Lower lobe of right lung (tissue), 2 donors: ENCODE results near the gene SPNS2. TPM values are rescaled to one million over a fixed set of nuclear protein-coding genes. Genes with fewer than 3 reads are reported as not detected.

ENCODE experiments used
- ATAC-seq, 2 donors: fragments of 200-7000 bp; cut with Tn5 transposase; one replicate each; pipeline ENCODE4 v1.9.1; 2020 to 2022; ENCODE audit warnings: mild to moderate bottlenecking in 2 of 2, moderate library complexity in 2 of 2
- DNase-seq: peaks from one replicate; pipeline ENCODE4 v3.0.0-alpha.2; 2020
- H3K27ac ChIP-seq: fragments of 200-600 bp; one replicate; pipeline ENCODE4 v1.8.0; 2022
- H3K27me3 ChIP-seq: fragments of 200-600 bp; one replicate; pipeline ENCODE4 v1.8.0; 2022; ENCODE audit warnings: low read depth
- H3K36me3 ChIP-seq: fragments of 200-600 bp; one replicate; pipeline ENCODE4 v1.8.0; 2022; ENCODE audit warnings: mild to moderate bottlenecking
- H3K4me1 ChIP-seq: fragments of 200-600 bp; one replicate; pipeline ENCODE4 v1.8.0; 2022
- H3K4me3 ChIP-seq: fragments of 200-600 bp; one replicate; pipeline ENCODE4 v1.8.0; 2022; ENCODE audit warnings: mild to moderate bottlenecking
- H3K9me3 ChIP-seq: fragments of 200-600 bp; one replicate; pipeline ENCODE4 v1.8.0; 2022
- CTCF ChIP-seq: fragments of 200-600 bp; IDR thresholded peaks from one replicate; pipeline ENCODE4 v1.8.0; 2022; ENCODE audit warnings: antibody characterized with exemption, mild to moderate bottlenecking
- intact Hi-C: fragments of 100-400 bp; cut with DNase I; formaldehyde crosslinking; loops from one replicate; pipeline ENCODE4 v1.11.0; 2022
- total RNA-seq: library from RNA; stranded (reverse); fragmentation: NEBNext Ultra II Directional; extraction: Animal tissue kit (Norgen Biotek cat#: 25700); gene quantifications from one replicate; pipeline ENCODE4 v1.2.1, GENCODE V29; 2021
- donor health status: DM: no; HTN: yes; CAD: no; lungs with severe emphysema.

SPNS2 gene
- total RNA-seq, 1 donor from 2014 or later, result 42.0 TPM

- DNase-seq (no peak), ATAC-seq (no peak)
- Histone ChIP-seq H3K9me3 (peaks cover 6% of the 10 kb centered on the region), H3K4me1 (no peaks in the 10 kb centered on the region), H3K27me3 (no peaks in the 10 kb centered on the region), H3K27ac (no peak overlapping the region), H3K4me3 (no peak overlapping the region), H3K36me3 (no peaks in the 10 kb centered on the region)
- TF ChIP-seq CTCF, result no peak
- intact Hi-C loops, result no loop called here
Measured at GRCh38 chr17:4463818-4464476, 34.7 kb upstream of the SPNS2 start.

GRCh38 chr17:4465786-4466185 lies 32.9 kb upstream of the SPNS2 start:
- Histone ChIP-seq H3K4me3 (no peak overlapping the region), H3K4me1 (no peaks in the 10 kb centered on the region), H3K9me3 (no peaks in the 10 kb centered on the region), H3K27me3 (no peaks in the 10 kb centered on the region), H3K36me3 (no peaks in the 10 kb centered on the region), H3K27ac (no peak overlapping the region)
- intact Hi-C loops, result no loop called here
- no peak for ATAC-seq
- no peak for DNase-seq
- no peak for TF ChIP-seq CTCF

GRCh38 chr17:4467287-4467686 lies 31.4 kb upstream of the SPNS2 start:
- intact Hi-C loops, result no loop called here
- H3K36me3 ChIP-seq, result no peaks in the 10 kb centered on the region
- no peak overlapping the region for H3K27ac ChIP-seq
- no peaks in the 10 kb centered on the region for H3K27me3 ChIP-seq
- H3K9me3 ChIP-seq, result no peaks in the 10 kb centered on the region
- TF ChIP-seq CTCF, result no peak
- DNase-seq, result no peak
- H3K4me1 ChIP-seq, result no peaks in the 10 kb centered on the region
- no peak overlapping the region for H3K4me3 ChIP-seq
- no peak for ATAC-seq

- intact Hi-C loops, result no loop called here
- Histone ChIP-seq H3K27ac (no peak overlapping the region), H3K27me3 (no peaks in the 10 kb centered on the region), H3K4me3 (no peak overlapping the region), H3K9me3 (no peaks in the 10 kb centered on the region), H3K4me1 (no peaks in the 10 kb centered on the region), H3K36me3 (no peaks in the 10 kb centered on the region)
- no peak for TF ChIP-seq CTCF
- DNase-seq (no peak), ATAC-seq (no peak)
Measured at GRCh38 chr17:4469552-4469951, 29.1 kb upstream of the SPNS2 start.

GRCh38 chr17:4472286-4472685 lies 26.4 kb upstream of the SPNS2 start:
- ATAC-seq, result no peak
- H3K9me3 ChIP-seq, result no peaks in the 10 kb centered on the region
- peaks cover 15% of the 10 kb centered on the region for H3K4me1 ChIP-seq
- intact Hi-C loops, result no loop called here
- TF ChIP-seq CTCF, result no peak
- H3K36me3 ChIP-seq, result no peaks in the 10 kb centered on the region
- H3K27ac ChIP-seq, result no peak overlapping the region
- no peaks in the 10 kb centered on the region for H3K27me3 ChIP-seq
- H3K4me3 ChIP-seq, result no peak overlapping the region
- no peak for DNase-seq
